Esophagus squamous epithelium (tissue), 5 donors: ENCODE measurements around the gene ZMYND8. TPM values are rescaled to one million over a fixed set of nuclear protein-coding genes. Genes with fewer than 3 reads are reported as not detected.
"Not testable (repeated sequence)": the region's sequence is repeated elsewhere in the genome, so short reads cannot be mapped to it uniquely, and the experiment has no call there.

ENCODE experiments used
- DNase-seq: peaks from one replicate; lab custom pipeline; 2025; lab: John Stamatoyannopoulos, UW
- H3K27ac ChIP-seq, 4 donors: fragments of 200-600 bp; sonication (generic); one replicate each; pipeline ENCODE4 v1.5.1; 2016 to 2019; ENCODE audit warnings: mild to moderate bottlenecking in 1 of 4
- H3K27me3 ChIP-seq, 4 donors: fragments of 200-600 bp; sonication (generic); 1 replicate in 3 of 4; 2 replicates in 1 of 4; pipeline versions ENCODE4 v1.5.1 to v1.6.0; 2017 to 2021; ENCODE audit warnings: antibody characterized with exemption in 1 of 4
- H3K36me3 ChIP-seq, 3 donors: fragments of 200-600 bp; sonication (generic); one replicate each; pipeline ENCODE4 v1.5.1; 2016 to 2019
- H3K4me1 ChIP-seq, 3 donors: fragments of 200-600 bp; sonication (generic); one replicate each; pipeline ENCODE4 v1.5.1; 2017 to 2019
- H3K4me3 ChIP-seq, 4 donors: fragments of 200-600 bp; sonication (generic); 1 replicate in 3 of 4; 2 replicates in 1 of 4; pipeline ENCODE4 v1.5.1; 2016 to 2019; ENCODE audit warnings: mild to moderate bottlenecking in 2 of 4, moderate library complexity in 1 of 4
- H3K9me3 ChIP-seq, 3 donors: fragments of 200-600 bp; sonication (generic); one replicate each; pipeline ENCODE4 v1.5.1; 2016 to 2019
- CTCF ChIP-seq, 6 experiments: fragments of 450-650 bp in 4 of 6; fragments of 200-600 bp in 2 of 6; sonication (generic) in 2 of 6; IDR thresholded peaks; one replicate each; pipeline ENCODE4 v1.5.1; 2016 to 2019; ENCODE audit warnings: antibody characterized with exemption in 6 of 6, mild to moderate bottlenecking in 4 of 6, moderate library complexity in 4 of 6
- POLR2A ChIP-seq, 4 donors: fragments of 450-650 bp; IDR thresholded peaks; one replicate each; pipeline ENCODE4 v1.6.1; 2017; ENCODE audit warnings: antibody characterized with exemption in 4 of 4, mild to moderate bottlenecking in 4 of 4, moderate library complexity in 3 of 4
- WGBS, 2 donors: methylation state at CpG; one replicate each; pipeline ENCODE4 v1.1.5; 2018; 5-methylcytosine and 5-hydroxymethylcytosine counted together
- intact Hi-C: fragments of 100-400 bp; cut with DNase I; formaldehyde crosslinking; loops from one replicate; pipeline ENCODE4 v1.15.0; 2022
- total RNA-seq, 4 donors: library from RNA; depleted of rRNA; stranded (reverse); fragments of >200 nt; gene quantifications; one replicate each; pipeline ENCODE4 v1.1.0, GENCODE V29; 2016
- donor health status: DM: yes; HTN: yes; CAD: no.

The ZMYND8 gene
- total RNA-seq, 4 donors from 2014 or later = 21.5 to 26.3 (median 24.3) TPM

GRCh38 chr20:47290008-47290407 lies 66.5 kb downstream of the ZMYND8 start:
- no peaks in the 10 kb centered on the region for H3K9me3 ChIP-seq
- no peaks in the 10 kb centered on the region for H3K27me3 ChIP-seq
- no peak for DNase-seq
- TF ChIP-seq CTCF (IDR thresholded peaks at IDR 0.05) = no peak
- no peak for TF ChIP-seq POLR2A (IDR thresholded peaks at IDR 0.05)
- peaks cover 10 to 100% (median 33%) of the 10 kb centered on the region in 3 donors for H3K36me3 ChIP-seq
- intact Hi-C loops = no loop called here
- H3K4me1 ChIP-seq = no peaks in the 10 kb centered on the region
- no peak overlapping the region for H3K27ac ChIP-seq
- no peak overlapping the region for H3K4me3 ChIP-seq
- 92 to 94% methylated on average over 3 of the region's 3 CpGs for WGBS, 2 donors

- no peak for DNase-seq
- Histone ChIP-seq H3K9me3 (no peaks in the 10 kb centered on the region), H3K27ac (no peak overlapping the region), H3K4me3 (no peak overlapping the region), H3K4me1 (no peaks in the 10 kb centered on the region), H3K36me3 (peaks cover 10 to 100% (median 31%) of the 10 kb centered on the region in 3 donors), H3K27me3 (no peaks in the 10 kb centered on the region)
- intact Hi-C loops = no loop called here
- TF ChIP-seq POLR2A (IDR thresholded peaks at IDR 0.05) = no peak
- TF ChIP-seq CTCF (IDR thresholded peaks at IDR 0.05) = no peak
- 75 to 81% methylated on average over 3 of the region's 3 CpGs for WGBS, 2 donors
Measured at GRCh38 chr20:47289096-47289495, 67.4 kb downstream of the ZMYND8 start.

GRCh38 chr20:47288530-47288929 lies 68.0 kb downstream of the ZMYND8 start:
- intact Hi-C loops, H3K27ac ChIP-seq, H3K9me3 ChIP-seq, H3K4me1 ChIP-seq, H3K27me3 ChIP-seq, DNase-seq, H3K4me3 ChIP-seq: not testable (repeated sequence)
- peaks cover 10 to 100% (median 31%) of the 10 kb centered on the region in 3 donors for H3K36me3 ChIP-seq
- 98% methylated on average over 7 to 8 of the region's 8 CpGs for WGBS, 2 donors

- no peaks in the 10 kb centered on the region for H3K4me1 ChIP-seq
- H3K27ac ChIP-seq = no peak overlapping the region
- intact Hi-C loops = no loop called here
- no peak for TF ChIP-seq CTCF (IDR thresholded peaks at IDR 0.05)
- TF ChIP-seq POLR2A (IDR thresholded peaks at IDR 0.05) = no peak
- no peak overlapping the region for H3K4me3 ChIP-seq
- no peaks in the 10 kb centered on the region for H3K9me3 ChIP-seq
- 93 to 94% methylated on average over 6 of the region's 6 CpGs for WGBS, 2 donors
- no peaks in the 10 kb centered on the region for H3K27me3 ChIP-seq
- peaks cover 10 to 100% (median 31%) of the 10 kb centered on the region in 3 donors for H3K36me3 ChIP-seq
- DNase-seq = no peak
Measured at GRCh38 chr20:47287609-47288144, 68.8 kb downstream of the ZMYND8 start.

- intact Hi-C loops = no loop called here
- Histone ChIP-seq H3K27ac (no peak overlapping the region), H3K4me1 (no peaks in the 10 kb centered on the region), H3K27me3 (no peaks in the 10 kb centered on the region), H3K9me3 (no peaks in the 10 kb centered on the region), H3K4me3 (no peak overlapping the region), H3K36me3 (peaks cover 10 to 100% (median 31%) of the 10 kb centered on the region in 3 donors)
- no peak for TF ChIP-seq CTCF (IDR thresholded peaks at IDR 0.05)
- DNase-seq = no peak
- 86 to 94% methylated on average over 5 of the region's 5 CpGs for WGBS, 2 donors
Measured at GRCh38 chr20:47286681-47287080, 69.8 kb downstream of the ZMYND8 start.

GRCh38 chr20:47285189-47285588 lies 71.3 kb downstream of the ZMYND8 start:
- Histone ChIP-seq H3K27ac (no peak overlapping the region), H3K9me3 (no peaks in the 10 kb centered on the region), H3K4me3 (no peak overlapping the region), H3K4me1 (no peaks in the 10 kb centered on the region), H3K36me3 (peaks cover 10 to 100% (median 24%) of the 10 kb centered on the region in 3 donors), H3K27me3 (no peaks in the 10 kb centered on the region)
- TF ChIP-seq CTCF (IDR thresholded peaks at IDR 0.05) (no peak), POLR2A (IDR thresholded peaks at IDR 0.05) (no peak)
- no peak for DNase-seq
- WGBS, 2 donors = 85 to 92% methylated on average over 4 of the region's 4 CpGs
- intact Hi-C loops = no loop called here
